HG03280 (cell line): ENCODE measurements around the gene CHRM1.
"Not testable (repeated sequence)": the region's sequence is repeated elsewhere in the genome, so short reads cannot be mapped to it uniquely, and the experiment has no call there.

Experiments
- ATAC-seq: cut with Tn5 transposase; IDR thresholded peaks from one replicate; pipeline ENCODE4 v1.9.1; 2021; ENCODE audit warnings: mild to moderate bottlenecking, moderate library complexity; ENCODE audit not compliant: unreplicated experiment

Gene CHRM1, protein sequence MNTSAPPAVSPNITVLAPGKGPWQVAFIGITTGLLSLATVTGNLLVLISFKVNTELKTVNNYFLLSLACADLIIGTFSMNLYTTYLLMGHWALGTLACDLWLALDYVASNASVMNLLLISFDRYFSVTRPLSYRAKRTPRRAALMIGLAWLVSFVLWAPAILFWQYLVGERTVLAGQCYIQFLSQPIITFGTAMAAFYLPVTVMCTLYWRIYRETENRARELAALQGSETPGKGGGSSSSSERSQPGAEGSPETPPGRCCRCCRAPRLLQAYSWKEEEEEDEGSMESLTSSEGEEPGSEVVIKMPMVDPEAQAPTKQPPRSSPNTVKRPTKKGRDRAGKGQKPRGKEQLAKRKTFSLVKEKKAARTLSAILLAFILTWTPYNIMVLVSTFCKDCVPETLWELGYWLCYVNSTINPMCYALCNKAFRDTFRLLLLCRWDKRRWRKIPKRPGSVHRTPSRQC

DNA sequence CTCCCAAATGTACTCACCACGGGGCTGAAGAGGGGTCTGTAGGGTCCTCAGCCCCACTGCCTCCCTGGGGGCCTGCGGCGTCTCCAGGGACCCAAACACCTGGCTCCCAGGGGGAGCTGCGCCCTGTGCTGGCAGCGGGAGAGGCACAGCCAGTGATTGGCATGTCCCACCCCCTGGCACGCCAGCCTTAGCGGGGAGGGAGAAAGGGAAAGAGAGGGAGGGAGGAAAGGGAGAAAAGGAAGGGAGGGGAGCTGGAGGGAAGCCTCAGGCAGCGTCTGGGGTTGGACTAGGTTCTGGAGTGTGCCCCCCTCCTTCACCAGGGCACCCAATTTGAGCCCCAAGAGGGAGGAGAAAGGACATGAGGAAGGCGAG is at the start of gene CHRM1:
CHRM1 (minus strand) TSS at position 163 of the 372 bp plus-strand sequence. CDS start 10,263 bp downstream, outside the sequence.
- ATAC-seq, result no peak

DNA sequence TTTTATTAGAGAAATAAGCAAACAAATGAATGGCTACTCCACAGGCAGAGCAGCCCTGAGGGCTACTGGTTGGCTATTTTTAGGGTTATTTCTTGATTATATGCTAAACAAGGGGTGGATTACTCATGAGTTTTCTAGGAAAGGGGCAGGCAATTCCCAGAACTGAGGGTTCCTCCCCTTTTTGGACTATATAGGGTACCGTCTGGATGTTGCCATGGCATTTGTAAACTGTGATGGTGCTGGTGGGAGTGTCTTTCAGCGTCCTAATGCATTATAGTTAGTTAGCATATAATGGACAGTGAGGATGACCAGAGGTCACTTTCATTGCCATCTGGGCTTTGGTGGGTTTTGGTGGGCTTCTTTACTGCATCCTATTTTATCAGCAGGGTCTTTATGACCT is 44.4 kb upstream of the CHRM1 start:
- ATAC-seq, result no peak

DNA sequence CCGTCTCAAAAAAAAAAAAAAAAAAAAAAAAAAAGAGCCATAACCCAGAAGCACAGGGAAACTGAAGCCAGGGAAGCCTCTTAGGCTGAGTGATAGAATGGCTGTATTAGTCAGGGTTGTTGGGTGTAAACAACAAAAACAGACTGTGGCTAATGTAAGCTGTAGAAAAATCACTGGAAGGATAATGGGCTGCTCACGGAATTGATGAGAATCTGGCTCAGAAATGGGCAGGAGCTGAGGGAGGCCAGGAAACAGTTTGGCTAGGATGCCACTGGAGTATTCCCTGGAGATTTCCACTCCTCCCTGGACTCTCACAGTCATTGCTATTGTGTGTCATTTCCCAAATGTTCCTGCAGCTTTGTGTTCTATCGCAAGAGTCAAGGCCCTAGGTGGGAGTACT is 41.2 kb upstream of the CHRM1 start:
- no peak for ATAC-seq

DNA sequence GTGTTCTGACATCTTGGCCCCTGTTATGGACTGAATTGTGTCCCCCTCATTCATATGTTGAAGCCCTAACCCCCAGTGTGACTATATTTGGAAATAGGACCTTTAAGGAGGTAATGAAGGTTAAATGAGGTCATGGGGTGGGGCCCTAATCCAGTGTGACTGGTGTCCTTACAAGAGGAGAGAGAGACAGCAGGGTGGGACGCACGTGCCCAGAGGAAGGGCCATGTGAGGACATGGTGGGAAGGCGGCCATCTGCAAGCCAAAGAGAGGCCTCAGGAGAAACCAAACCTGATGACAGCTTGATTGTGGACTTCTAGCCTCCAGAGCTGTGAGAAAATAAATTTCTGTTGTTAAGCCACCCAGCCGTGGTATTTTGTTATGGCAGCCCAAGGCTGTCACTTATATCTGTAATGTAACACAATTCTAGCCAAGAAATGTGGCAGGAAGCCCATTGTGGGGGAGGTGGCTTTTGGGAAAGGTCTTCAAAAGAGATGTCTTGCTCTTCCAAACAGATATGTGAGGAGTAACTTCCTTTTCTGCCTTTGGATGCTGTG is 39.9 kb upstream of the CHRM1 start:
- ATAC-seq, result no peak

DNA sequence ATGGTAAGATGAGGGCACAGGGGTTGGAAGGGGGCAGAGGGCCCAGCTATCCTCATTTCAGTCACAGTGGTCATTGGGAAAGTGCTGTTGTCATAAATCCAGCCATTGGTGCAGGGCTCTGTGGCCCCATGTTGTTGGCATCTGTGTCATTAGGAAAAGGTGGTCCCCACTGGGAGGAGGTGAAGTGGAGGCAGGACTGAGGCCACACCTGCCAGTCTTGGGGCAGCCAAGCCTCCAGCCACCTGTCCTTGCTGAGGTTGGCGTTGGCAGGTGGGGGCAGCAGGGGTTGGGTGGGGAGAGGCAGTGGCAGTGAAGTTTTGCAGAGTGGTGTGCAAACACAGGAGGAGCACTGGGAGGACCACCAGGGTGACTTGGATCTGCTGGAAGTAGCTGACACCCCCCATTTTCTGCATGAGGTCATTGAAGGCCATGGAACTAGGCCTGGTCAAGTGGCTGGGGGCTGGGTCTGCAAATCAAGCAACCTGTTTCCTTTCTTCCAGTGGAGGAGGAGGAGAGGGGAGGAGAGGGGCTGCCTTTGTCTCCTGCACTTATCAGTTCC is 38.3 kb upstream of the CHRM1 start:
- ATAC-seq, result no peak

DNA sequence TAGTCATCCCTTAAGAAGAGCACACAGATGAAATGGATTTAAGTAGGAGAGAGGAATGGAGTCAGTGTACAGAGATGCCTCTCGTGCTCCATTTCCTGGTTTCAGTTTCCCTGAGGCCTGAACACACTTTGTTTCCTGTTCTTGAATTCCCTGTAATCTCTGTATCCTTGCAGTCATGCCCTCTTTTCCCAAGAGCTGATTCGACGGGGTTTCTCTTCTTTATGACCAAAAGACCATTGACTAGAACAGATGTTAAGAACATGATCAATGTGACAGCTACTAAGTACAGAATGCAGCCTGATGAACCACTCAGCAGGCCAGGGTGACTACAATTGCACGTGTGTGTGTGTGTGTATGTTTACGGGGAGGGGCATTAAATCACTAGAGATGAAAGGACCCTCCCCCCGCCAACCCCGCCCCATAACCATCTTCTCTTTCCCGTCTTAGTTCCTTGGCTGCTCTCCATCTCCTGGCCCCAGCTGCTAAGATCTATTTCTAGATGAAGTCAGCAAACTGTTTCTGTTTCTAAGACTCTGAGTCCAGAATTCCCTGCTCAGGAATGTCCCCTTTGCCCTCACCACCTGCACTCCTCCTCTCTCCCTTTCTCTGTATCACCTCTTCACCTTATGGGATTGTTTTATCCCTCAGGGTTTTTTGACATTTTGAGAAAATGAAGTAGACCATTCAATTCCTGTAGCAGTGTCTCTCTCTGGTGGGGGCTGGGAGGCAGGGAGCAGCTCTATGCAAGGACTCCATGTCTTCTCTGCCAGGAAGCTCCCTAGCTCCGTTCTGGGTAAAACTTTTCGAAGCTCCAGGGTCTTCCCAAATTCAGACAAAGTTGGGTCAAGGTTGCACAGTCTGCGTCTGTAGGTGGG is 37.6 kb upstream of the CHRM1 start:
- ATAC-seq, result no peak

DNA sequence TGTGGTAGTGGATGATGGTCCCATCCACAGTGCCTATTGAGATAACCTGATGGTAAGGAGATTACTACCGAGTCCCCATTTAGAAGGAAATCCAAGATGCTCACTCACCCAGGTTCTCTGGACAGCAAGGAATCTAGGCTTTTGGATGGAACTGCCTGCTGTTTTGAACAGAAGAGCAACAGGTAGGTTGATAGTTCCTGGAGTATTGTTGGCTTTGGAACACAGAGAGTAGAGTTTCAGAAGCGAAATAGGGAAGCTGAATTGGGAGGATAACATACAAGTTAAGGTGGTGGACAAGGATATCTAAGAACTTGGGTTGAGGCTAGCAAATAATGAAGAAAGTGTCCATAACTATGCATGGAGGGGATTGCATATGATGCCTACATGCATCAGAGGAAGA is 36.0 kb upstream of the CHRM1 start:
- ATAC-seq, result no peak

DNA sequence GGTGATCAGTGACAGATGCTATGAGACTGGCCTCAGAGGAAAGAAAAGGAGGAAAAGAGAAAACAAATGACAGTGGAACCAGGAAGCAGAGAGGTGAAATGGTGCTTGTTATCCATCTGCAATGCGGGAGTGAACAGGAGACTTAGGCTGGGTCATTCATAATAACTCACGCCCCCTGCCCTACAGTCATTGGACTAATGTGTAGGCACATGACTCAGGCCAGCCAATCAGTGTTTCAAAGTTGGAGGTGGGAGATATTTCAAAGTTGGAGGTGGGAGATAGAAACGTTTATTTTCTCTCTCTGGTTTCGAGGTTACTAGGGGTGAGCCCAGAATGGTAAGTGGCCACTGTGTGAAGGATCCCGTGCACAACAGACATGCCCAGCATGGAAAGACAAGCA is 33.3 kb upstream of the CHRM1 start:
- no peak for ATAC-seq

DNA sequence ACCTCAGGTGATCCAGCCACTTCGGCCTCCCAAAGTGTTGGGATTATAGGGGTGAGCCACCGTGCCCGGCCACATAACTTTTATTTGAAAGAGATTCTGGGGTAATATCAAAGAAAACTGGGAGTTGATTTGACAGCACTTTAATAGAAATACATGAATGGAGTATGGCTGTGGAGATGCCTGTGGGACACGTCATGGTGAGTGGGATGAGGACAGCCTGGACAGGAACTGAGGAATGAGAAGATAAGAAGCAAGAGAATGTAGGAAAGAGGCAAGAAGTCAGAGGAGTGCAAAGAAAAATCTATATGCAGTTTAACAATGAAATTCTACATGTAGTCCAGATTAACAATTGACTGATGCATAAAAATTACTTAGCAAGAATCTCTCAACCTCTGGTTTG is 32.6 kb upstream of the CHRM1 start:
- ATAC-seq, result no peak

DNA sequence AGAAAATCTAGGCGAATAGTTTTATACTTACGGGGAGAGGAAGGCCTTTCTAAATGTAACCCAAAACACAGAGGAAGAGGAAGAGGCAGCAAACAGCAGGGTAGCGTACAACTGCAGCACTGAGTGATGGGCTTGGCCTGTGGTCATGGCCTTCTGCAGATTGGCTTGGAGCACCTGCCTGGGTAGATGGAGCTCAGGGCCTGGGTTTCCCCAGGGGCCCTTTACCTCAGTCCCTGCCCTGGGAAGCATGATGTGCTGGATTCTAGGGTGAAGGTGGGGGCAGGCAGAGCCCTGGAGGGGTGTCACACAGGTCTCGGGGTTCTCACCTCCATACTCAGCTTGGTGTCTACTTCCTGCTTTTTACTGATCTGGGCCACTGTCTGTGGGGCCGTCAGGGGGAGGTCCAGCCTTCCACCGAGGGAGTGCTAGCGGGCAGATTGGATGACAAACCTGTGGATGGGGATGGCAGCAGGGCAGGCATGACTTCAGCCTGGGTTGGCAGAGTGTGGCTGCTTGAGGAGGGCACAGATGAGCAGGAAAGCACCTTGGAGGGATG is 27.7 kb upstream of the CHRM1 start:
- no peak for ATAC-seq

DNA sequence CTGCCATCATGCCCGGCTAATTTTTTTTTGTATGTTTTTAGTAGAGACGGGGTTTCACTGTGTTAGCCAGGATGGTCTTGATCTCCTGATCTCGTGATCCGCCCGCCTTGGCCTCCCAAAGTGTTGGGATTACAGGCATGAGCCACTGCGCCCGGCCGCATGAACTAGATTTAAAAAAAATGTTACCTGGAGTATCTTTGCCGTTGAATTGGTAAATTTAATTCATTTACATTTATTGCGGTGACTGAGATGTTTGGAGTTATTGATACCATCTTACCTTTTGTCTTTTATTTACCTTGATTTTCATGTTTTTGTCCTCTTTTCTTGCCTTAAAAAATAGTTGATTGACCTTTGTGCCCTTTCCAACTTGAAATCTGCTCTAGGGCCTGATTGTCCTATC is 24.4 kb upstream of the CHRM1 start:
- not testable (repeated sequence) for ATAC-seq

DNA sequence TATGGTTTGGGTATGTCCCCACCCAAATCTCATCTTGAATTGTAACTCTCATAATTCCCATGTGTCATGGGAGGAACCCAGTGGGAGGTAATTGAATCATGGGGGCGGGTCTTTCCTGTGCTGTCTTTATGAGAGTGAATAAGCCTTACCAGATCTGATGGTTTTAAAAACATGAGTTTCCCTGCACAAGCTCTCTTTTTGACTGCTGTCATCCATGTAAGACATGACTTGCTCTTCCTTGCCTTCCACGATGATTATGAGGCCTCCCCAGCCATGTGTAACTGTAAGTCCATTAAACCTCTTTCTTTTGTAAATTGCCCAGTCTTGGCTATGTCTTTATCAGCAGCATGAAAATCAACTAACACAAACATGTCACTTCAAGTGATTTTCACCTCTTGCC is 16.4 kb upstream of the CHRM1 start:
- not testable (repeated sequence) for ATAC-seq

DNA sequence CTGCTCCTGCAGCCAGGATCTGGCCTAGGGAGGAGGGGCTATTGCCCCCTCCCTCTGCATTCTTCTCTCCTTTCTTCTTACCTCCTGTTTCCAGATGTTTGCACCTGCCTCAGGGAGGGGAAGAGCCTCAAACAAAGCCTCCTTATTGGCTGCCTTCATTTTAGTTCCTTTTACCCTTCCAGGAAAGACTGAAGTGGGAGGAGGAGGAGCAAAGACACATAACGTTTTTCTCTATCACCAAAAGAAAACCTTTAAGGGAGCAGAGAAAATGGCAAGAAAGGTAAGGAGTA is 13.3 kb upstream of the CHRM1 start:
- no peak for ATAC-seq

DNA sequence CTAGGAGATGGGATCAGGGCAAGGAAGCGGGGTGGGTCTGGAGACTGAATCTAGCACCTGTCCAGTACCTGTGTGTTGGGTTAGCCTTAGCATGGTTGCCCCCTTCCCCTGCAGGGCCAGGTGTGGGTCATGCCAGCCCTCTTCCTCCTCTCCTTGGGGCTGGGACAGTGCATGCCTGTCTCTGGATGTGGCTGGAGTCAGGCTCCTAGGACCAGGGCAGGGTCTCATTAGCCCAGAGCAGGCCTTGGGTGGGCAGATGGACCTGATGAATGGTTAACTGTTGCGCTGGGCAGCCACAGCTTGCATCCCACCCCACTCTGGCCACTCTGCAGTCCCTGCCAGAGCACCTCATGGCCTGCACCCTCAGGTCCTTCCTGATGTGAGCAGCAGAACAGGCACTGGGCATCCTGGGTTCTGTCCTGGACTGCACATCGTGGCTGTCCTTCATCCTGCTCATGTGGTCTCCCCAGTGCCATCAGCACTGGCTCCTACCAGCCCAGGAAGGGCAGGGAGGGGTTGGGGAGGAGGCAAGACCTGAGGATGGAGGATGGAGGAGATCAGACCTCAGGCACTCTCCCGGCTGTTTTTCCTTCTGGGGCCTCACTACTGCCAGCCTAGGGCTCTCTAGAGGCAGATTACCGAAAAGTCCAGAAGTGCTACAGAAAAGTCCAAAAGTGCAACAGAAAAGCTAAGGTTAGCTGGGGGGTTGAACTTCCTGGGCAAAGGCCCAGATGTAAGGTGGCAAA is 12.8 kb upstream of the CHRM1 start:
- ATAC-seq, result no peak

DNA sequence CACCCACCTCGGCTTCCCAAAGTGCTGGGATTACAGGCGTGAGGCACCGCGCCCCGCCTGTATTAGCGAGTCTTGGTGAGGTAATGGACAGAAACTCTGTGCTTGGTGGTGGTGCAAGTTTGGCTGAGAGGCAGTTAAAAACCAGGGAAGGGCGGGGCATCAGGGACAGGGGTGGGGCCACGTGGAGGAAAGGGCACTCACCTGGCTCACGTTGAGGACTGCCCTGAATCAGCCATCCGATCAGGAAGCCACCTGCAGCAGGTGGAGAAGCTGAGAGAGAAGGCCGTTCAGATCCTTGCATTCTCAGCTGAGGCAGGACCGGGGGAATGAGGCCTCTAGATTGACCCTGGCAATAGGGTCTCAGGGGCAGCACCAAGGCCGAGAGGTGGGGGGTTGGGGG is 12.1 kb upstream of the CHRM1 start:
- ATAC-seq, result no peak

DNA sequence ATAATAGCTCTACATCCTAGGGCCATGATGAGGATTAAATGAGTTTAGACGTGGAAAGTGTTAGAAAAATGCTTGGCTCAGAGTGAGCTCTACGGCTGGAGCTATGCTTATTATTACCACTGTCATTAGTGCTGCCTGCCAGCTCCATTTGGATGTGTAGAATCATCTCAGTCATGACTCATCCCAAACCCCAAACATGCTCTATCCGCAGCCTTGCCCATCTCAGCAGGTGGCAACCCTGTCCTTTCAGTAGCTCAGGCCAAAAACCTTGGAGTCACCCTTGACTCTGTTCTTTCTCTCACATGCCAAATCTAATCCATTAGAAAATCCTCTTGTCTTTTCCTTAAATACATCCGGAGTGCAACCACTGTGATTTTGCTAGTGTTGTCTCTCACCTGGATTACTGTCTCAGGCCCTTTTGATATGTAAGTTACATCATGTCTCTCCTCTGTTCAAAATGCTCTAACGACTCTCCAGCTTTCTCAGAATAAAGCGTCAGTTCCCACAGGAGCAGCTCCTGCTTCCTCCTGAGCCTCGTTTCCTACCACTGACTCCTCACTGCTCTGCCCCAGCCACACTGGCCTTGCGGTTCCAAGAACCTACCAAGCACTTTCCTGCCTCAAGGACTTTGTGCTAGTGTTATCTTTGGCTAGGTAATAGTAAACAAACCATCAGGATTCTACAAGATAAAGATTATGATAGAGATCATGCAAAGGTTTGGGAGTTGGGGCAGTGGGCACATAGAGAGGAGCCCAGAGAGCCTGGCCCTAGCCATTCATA is 10.5 kb upstream of the CHRM1 start:
- no peak for ATAC-seq

DNA sequence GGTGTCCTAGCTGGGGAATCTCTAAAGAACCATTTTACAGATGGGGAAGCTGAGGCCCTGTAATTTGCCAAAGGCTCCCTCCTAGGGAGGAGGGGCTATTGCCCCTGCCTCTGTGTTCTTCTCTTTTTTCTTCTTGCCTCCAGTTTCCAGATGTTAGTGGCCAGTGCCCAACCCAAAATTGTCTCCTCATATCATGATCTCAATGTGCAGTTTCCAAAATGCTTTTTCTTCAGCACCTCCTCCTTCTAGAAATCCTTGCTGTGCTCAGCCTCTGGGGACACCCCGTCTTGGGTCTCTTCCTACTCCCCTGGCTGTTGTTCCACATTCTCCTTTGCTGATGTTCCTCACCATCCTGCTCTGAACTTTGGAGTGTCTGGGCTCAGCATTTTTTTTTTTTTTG is 9.5 kb upstream of the CHRM1 start:
- ATAC-seq, result no peak

DNA sequence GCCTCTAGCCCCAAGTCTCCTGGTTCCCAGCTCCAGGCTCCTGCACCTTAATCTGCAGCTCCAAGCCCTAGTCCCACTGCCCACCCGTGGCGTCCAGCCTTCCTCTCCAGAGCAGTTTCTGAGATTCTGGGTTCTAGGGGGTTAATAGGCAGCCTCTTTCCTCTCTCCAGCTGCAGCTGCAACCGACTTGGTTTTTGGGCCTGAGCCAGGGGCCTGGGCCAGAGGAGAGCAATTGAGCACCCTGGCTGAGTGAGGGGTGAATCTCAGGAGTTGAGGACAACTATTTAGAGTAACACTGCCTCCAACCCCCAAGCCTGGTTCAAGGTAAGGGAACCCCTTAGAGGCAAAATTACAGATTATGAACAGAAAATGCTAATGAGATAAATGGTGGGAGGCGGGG is 9.0 kb upstream of the CHRM1 start:
- ATAC-seq, result no peak

DNA sequence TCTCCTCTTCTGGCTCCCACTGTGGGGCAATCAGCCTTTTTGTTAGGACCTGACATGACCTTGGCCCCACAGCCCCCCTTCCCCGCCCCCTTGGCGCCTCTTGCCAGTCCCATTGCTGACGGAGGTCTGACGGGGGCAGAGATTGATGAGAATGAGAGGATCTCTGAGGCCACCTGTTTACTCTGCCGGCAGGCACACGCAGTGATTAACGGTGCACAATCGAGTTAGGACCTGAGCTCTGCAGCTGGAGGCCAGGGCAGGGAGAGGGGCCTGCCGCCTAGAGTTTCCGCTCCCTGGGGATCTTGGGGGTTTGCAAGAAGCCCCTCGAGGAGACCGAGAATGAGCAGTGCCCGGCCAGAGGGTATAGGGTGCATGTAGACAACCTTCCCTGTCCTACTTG is 6.8 kb upstream of the CHRM1 start:
- ATAC-seq, result no peak
